ENCODE results near the gene LOXL3.

DNA sequence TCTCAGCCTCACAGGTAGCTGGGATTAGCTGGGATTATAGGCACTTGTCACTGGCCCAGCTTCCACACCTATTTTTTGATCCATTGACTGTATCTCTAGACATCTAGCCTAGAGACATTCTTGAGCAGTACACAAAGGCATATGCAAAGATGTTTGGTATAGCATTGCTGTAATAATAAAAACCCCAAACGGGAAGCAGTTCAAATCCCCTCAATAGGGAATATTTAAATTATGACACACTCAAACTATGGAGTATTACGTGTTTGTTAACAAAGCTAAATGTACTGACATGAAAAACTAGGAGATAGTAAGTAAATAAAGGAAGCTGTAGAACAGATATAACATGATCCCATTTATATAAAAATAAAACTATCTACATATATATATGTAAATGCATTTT lies 28.4 kb upstream of the LOXL3 start:
- no peak for TF ChIP-seq EZH2 (IDR thresholded peaks at IDR 0.05; ENCODE audit: borderline replicate concordance, insufficient read depth, low read length, poor library complexity, severe bottlenecking)
- no peak for TF ChIP-seq EP300 (conservative IDR thresholded peaks at IDR 0.05; ENCODE audit: poor library complexity, severe bottlenecking)
- TF ChIP-seq, protein P1, sequence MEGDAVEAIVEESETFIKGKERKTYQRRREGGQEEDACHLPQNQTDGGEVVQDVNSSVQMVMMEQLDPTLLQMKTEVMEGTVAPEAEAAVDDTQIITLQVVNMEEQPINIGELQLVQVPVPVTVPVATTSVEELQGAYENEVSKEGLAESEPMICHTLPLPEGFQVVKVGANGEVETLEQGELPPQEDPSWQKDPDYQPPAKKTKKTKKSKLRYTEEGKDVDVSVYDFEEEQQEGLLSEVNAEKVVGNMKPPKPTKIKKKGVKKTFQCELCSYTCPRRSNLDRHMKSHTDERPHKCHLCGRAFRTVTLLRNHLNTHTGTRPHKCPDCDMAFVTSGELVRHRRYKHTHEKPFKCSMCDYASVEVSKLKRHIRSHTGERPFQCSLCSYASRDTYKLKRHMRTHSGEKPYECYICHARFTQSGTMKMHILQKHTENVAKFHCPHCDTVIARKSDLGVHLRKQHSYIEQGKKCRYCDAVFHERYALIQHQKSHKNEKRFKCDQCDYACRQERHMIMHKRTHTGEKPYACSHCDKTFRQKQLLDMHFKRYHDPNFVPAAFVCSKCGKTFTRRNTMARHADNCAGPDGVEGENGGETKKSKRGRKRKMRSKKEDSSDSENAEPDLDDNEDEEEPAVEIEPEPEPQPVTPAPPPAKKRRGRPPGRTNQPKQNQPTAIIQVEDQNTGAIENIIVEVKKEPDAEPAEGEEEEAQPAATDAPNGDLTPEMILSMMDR (IDR thresholded peaks at IDR 0.05; ENCODE audit: poor library complexity, severe bottlenecking) = no peak
- no peak for TF ChIP-seq SMC3 (conservative IDR thresholded peaks at IDR 0.05; ENCODE audit: poor library complexity)
- no peak for TF ChIP-seq RAD21 (conservative IDR thresholded peaks at IDR 0.05)
- TF ChIP-seq TAF1 (IDR thresholded peaks at IDR 0.05; ENCODE audit: low read depth) = no peak
- TF ChIP-seq, protein P2, sequence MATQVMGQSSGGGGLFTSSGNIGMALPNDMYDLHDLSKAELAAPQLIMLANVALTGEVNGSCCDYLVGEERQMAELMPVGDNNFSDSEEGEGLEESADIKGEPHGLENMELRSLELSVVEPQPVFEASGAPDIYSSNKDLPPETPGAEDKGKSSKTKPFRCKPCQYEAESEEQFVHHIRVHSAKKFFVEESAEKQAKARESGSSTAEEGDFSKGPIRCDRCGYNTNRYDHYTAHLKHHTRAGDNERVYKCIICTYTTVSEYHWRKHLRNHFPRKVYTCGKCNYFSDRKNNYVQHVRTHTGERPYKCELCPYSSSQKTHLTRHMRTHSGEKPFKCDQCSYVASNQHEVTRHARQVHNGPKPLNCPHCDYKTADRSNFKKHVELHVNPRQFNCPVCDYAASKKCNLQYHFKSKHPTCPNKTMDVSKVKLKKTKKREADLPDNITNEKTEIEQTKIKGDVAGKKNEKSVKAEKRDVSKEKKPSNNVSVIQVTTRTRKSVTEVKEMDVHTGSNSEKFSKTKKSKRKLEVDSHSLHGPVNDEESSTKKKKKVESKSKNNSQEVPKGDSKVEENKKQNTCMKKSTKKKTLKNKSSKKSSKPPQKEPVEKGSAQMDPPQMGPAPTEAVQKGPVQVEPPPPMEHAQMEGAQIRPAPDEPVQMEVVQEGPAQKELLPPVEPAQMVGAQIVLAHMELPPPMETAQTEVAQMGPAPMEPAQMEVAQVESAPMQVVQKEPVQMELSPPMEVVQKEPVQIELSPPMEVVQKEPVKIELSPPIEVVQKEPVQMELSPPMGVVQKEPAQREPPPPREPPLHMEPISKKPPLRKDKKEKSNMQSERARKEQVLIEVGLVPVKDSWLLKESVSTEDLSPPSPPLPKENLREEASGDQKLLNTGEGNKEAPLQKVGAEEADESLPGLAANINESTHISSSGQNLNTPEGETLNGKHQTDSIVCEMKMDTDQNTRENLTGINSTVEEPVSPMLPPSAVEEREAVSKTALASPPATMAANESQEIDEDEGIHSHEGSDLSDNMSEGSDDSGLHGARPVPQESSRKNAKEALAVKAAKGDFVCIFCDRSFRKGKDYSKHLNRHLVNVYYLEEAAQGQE (IDR thresholded peaks at IDR 0.05; ENCODE audit: borderline replicate concordance) = no peak
